ENCODE measurements around the gene CD300LD. TPM values are rescaled to one million over a fixed set of nuclear protein-coding genes. Genes with fewer than 3 reads are reported as not detected.

CD300LD gene
- total RNA-seq (not detected in 2 replicates), polyA plus RNA-seq (not detected in 2 replicates), polyA minus RNA-seq (ENCODE audit: low replicate concordance) (not detected in 2 replicates)
- polyA plus RNA-seq (2012): not detected in 2 replicates

DNA sequence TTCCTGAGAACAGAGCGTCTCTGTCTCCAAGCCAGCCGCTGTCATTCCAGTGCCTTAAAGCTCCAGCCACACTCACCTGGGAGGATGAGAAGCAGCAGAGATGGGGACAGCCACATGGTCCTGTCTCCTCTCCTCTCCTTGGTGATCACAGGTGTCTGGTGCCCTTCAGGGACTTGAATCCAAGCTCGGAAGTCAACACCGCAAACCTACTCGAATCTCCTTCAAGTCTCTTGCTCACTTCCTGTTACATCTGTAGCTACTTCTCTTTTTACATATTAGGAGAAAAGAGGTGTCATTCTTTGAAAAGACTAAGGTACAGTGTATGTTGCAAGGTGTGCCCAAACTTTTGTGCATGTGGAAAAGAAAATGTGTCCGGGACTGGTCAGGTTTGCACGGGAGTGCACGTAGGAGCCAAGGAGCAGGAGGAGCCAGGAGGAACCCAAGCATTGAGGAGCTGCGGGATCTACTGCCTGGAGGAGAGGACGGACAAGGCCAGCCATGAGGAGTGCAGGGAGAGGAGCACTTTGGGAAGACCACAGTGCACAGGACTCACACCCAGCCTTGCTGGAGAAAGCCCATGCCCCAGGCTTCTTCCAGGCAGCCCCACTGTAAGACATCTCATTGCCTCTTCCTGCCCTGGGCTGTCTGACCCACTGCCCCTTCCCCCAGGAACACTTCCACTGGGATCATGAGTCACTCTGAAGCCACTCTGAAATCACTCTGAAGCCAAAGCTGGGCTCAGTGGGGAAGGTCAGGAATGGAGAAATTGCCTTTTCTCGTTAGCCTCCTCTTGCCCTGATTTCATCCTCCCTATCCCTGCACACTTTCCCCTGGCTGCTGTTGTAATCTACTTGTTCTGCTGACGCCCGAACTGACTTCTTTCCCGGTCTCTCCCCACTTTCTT, at the start of gene CD300LD:
CD300LD (minus strand) TSS at position 197 of the 904 bp plus-strand sequence; CDS start at position 116, 81 bp downstream.
- no peak for TF ChIP-seq EZH2 (IDR thresholded peaks at IDR 0.05; ENCODE audit: low read length, missing control alignments)
- TF ChIP-seq, protein P1, sequence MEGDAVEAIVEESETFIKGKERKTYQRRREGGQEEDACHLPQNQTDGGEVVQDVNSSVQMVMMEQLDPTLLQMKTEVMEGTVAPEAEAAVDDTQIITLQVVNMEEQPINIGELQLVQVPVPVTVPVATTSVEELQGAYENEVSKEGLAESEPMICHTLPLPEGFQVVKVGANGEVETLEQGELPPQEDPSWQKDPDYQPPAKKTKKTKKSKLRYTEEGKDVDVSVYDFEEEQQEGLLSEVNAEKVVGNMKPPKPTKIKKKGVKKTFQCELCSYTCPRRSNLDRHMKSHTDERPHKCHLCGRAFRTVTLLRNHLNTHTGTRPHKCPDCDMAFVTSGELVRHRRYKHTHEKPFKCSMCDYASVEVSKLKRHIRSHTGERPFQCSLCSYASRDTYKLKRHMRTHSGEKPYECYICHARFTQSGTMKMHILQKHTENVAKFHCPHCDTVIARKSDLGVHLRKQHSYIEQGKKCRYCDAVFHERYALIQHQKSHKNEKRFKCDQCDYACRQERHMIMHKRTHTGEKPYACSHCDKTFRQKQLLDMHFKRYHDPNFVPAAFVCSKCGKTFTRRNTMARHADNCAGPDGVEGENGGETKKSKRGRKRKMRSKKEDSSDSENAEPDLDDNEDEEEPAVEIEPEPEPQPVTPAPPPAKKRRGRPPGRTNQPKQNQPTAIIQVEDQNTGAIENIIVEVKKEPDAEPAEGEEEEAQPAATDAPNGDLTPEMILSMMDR (conservative IDR thresholded peaks at IDR 0.05 in 1 of 2, IDR thresholded peaks at IDR 0.05 in 1 of 2; ENCODE audit: low read depth in 1 of 2, low read length in 2 of 2): no peak
- H4K20me1 ChIP-seq (ENCODE audit: control insufficient read depth, extremely low read depth, insufficient read depth, low read length): no peaks in the 10 kb centered on the region
- DNase-seq (ENCODE audit: low read depth in 2 of 2): no peak
- no peak within 1 kb of the TSS for H3K27ac ChIP-seq (ENCODE audit: insufficient read depth, low read length)
- no peak within 1 kb of the TSS for H2AFZ ChIP-seq (ENCODE audit: low read length)
- no peak within 1 kb of the TSS for H3K4me2 ChIP-seq (ENCODE audit: extremely low read depth, insufficient read depth, low read length)
- no peaks in the 10 kb centered on the region for H3K36me3 ChIP-seq (ENCODE audit: control insufficient read depth, insufficient read depth, low read length)
- no peaks in the 10 kb centered on the region for H3K9me3 ChIP-seq (ENCODE audit: control insufficient read depth, insufficient read depth, low read depth, low read length)
- H3K9ac ChIP-seq (ENCODE audit: insufficient read depth, low read length): no peak within 1 kb of the TSS
- H3K4me1 ChIP-seq (ENCODE audit: control insufficient read depth, extremely low read depth, insufficient read depth, low read length): no peaks in the 10 kb centered on the region
- no peaks in the 10 kb centered on the region for H3K27me3 ChIP-seq (ENCODE audit: control insufficient read depth, insufficient read depth, low read length)
- H3K4me3 ChIP-seq (replicated peaks in 1 of 4; ENCODE audit: control extremely low read depth in 1 of 4, insufficient read depth in 1 of 4, low read depth in 3 of 4, low read length in 4 of 4): no peak within 1 kb of the TSS
- no peaks in the 10 kb centered on the region for H3K79me2 ChIP-seq (ENCODE audit: control insufficient read depth, insufficient read depth, low read length)

DNA sequence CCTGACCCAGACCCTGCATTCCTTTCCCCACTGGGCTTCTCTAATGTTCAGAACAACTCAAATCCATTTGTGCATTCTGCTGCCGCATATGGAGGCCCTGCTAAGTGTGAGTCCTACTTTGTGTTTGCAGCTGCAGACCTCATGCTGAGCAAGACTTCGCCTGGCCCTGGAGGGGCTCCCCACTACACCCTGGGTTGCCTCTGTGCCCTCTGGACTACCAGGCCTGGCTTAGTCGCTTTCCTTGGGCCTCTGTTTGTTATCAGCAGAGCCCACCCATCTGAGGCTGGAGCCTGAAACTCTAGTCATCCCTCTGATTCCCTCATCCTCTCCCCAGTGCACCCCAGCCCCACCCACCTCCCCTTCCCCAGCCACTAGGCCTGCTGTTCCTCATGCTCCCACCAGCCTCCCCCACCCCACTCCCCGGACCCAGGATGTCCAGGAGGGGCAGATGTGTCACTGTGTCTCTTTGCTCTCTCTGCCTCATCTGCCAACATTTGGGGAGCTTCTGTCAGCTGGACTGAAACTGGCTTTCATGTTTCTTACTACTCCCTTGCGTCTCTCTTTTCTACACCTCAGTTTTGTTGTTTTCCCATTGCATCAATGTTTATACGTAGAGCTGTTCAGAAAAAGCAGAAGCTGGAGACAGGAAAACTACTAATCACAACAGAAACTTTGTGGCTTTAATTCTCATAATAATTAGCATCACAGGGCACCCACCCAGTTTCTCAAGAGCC, 49.3 kb upstream of the CD300LD start:
- Histone ChIP-seq H3K4me2 (ENCODE audit: extremely low read depth, insufficient read depth, low read length) (no peak overlapping the region), H2AFZ (ENCODE audit: low read length) (no peak overlapping the region), H3K4me3 (replicated peaks in 1 of 4; ENCODE audit: control extremely low read depth in 1 of 4, insufficient read depth in 1 of 4, low read depth in 3 of 4, low read length in 4 of 4) (no peak overlapping the region), H3K9ac (ENCODE audit: insufficient read depth, low read length) (no peak overlapping the region), H4K20me1 (ENCODE audit: control insufficient read depth, extremely low read depth, insufficient read depth, low read length) (no peaks in the 10 kb centered on the region), H3K4me1 (ENCODE audit: control insufficient read depth, extremely low read depth, insufficient read depth, low read length) (no peaks in the 10 kb centered on the region), H3K9me3 (ENCODE audit: control insufficient read depth, insufficient read depth, low read depth, low read length) (no peaks in the 10 kb centered on the region), H3K27me3 (ENCODE audit: control insufficient read depth, insufficient read depth, low read length) (no peaks in the 10 kb centered on the region), H3K36me3 (ENCODE audit: control insufficient read depth, insufficient read depth, low read length) (no peaks in the 10 kb centered on the region), H3K79me2 (ENCODE audit: control insufficient read depth, insufficient read depth, low read length) (no peaks in the 10 kb centered on the region), H3K27ac (ENCODE audit: insufficient read depth, low read length) (no peak overlapping the region)
- TF ChIP-seq, protein P1 (conservative IDR thresholded peaks at IDR 0.05 in 1 of 2, IDR thresholded peaks at IDR 0.05 in 1 of 2; ENCODE audit: low read depth in 1 of 2, low read length in 2 of 2): no peak
- TF ChIP-seq EZH2 (IDR thresholded peaks at IDR 0.05; ENCODE audit: low read length, missing control alignments): no peak
- no peak for DNase-seq (ENCODE audit: low read depth in 2 of 2)

DNA sequence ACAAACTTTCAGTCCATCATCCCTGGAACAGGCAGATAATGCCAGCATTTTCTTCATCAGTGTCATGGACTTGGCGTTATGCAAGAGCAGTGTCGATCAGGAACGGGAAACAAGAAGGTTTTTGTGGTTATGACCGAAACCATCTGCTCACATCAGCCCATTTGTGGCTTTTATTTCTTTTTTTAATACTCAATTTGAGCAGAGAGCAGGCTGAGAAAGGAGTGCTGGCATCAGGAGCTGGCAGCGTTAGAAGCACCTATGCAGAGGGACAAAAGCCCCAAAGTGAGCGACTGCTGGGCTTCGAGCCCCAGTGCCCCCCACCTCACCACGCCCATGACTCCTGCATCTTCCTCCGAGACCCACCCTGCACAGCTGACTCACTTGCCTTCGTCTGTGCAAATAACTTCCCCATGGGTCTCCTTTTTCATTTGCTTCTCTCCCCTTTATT, 47.6 kb upstream of the CD300LD start:
- Histone ChIP-seq H3K36me3 (ENCODE audit: control insufficient read depth, insufficient read depth, low read length) (no peaks in the 10 kb centered on the region), H3K4me2 (ENCODE audit: extremely low read depth, insufficient read depth, low read length) (no peak overlapping the region), H3K27me3 (ENCODE audit: control insufficient read depth, insufficient read depth, low read length) (no peaks in the 10 kb centered on the region), H3K9me3 (ENCODE audit: control insufficient read depth, insufficient read depth, low read depth, low read length) (no peaks in the 10 kb centered on the region), H2AFZ (ENCODE audit: low read length) (no peak overlapping the region), H4K20me1 (ENCODE audit: control insufficient read depth, extremely low read depth, insufficient read depth, low read length) (no peaks in the 10 kb centered on the region), H3K4me1 (ENCODE audit: control insufficient read depth, extremely low read depth, insufficient read depth, low read length) (no peaks in the 10 kb centered on the region), H3K9ac (ENCODE audit: insufficient read depth, low read length) (no peak overlapping the region), H3K27ac (ENCODE audit: insufficient read depth, low read length) (no peak overlapping the region), H3K79me2 (ENCODE audit: control insufficient read depth, insufficient read depth, low read length) (no peaks in the 10 kb centered on the region), H3K4me3 (replicated peaks in 1 of 4; ENCODE audit: control extremely low read depth in 1 of 4, insufficient read depth in 1 of 4, low read depth in 3 of 4, low read length in 4 of 4) (no peak overlapping the region)
- no peak for DNase-seq (ENCODE audit: low read depth in 2 of 2)
- TF ChIP-seq, protein P1 (conservative IDR thresholded peaks at IDR 0.05 in 1 of 2, IDR thresholded peaks at IDR 0.05 in 1 of 2; ENCODE audit: low read depth in 1 of 2, low read length in 2 of 2): no peak
- TF ChIP-seq EZH2 (IDR thresholded peaks at IDR 0.05; ENCODE audit: low read length, missing control alignments): no peak
